IPS-15b (cell line): ENCODE data around the gene TTC34.
A peak's percentile ranks its signal among the peaks of the same experiment; 100 is the strongest.
"Not testable (repeated sequence)": the region's sequence is repeated elsewhere in the genome, so short reads cannot be mapped to it uniquely, and the experiment has no call there.

ENCODE experiments used
- H3K27me3 ChIP-seq: one replicate; pipeline ENCODE4 v1.6.1; 2013; ENCODE audit warnings: low read length; ENCODE audit not compliant: control insufficient read depth, insufficient read depth
- H3K36me3 ChIP-seq: one replicate; pipeline ENCODE4 v1.6.1; 2013; ENCODE audit warnings: low read length; ENCODE audit not compliant: control insufficient read depth, insufficient read depth
- H3K4me1 ChIP-seq: one replicate; pipeline ENCODE4 v1.6.1; 2013; ENCODE audit warnings: mild to moderate bottlenecking, low read length; ENCODE audit not compliant: control insufficient read depth, insufficient read depth
- H3K4me3 ChIP-seq: one replicate; pipeline ENCODE4 v1.5.1; 2013; ENCODE audit warnings: low read depth, low read length
- H3K9ac ChIP-seq: one replicate; pipeline ENCODE4 v1.6.1; 2013; ENCODE audit warnings: low read depth, mild to moderate bottlenecking, low read length
- H3K9me3 ChIP-seq: one replicate; pipeline ENCODE4 v1.6.1; 2013; ENCODE audit warnings: mild to moderate bottlenecking, low read length; ENCODE audit not compliant: control insufficient read depth, insufficient read depth

Gene TTC34

GRCh38 chr1:2687638-2688335 lies 113.7 kb downstream of the TTC34 start:
- H3K27me3 ChIP-seq, H3K4me1 ChIP-seq, H3K4me3 ChIP-seq, H3K9ac ChIP-seq, H3K36me3 ChIP-seq: not testable (repeated sequence)
- peaks cover 21% of the 10 kb centered on the region for H3K9me3 ChIP-seq

GRCh38 chr1:2687174-2687591 lies 114.3 kb downstream of the TTC34 start:
- H3K9ac ChIP-seq, H3K27me3 ChIP-seq, H3K36me3 ChIP-seq, H3K4me3 ChIP-seq, H3K4me1 ChIP-seq: not testable (repeated sequence)
- H3K9me3 ChIP-seq = peaks cover 21% of the 10 kb centered on the region

- not testable (repeated sequence) for H3K36me3 ChIP-seq, H3K4me1 ChIP-seq, H3K27me3 ChIP-seq, H3K9ac ChIP-seq, H3K4me3 ChIP-seq
- peaks cover 21% of the 10 kb centered on the region for H3K9me3 ChIP-seq
Measured at GRCh38 chr1:2686091-2686863, 115.2 kb downstream of the TTC34 start.

GRCh38 chr1:2685671-2686070 lies 115.8 kb downstream of the TTC34 start:
- not testable (repeated sequence) for H3K4me3 ChIP-seq, H3K36me3 ChIP-seq, H3K9ac ChIP-seq, H3K4me1 ChIP-seq, H3K27me3 ChIP-seq
- peaks cover 21% of the 10 kb centered on the region for H3K9me3 ChIP-seq

- not testable (repeated sequence) for H3K9ac ChIP-seq, H3K4me3 ChIP-seq, H3K27me3 ChIP-seq, H3K4me1 ChIP-seq, H3K36me3 ChIP-seq
- peaks cover 21% of the 10 kb centered on the region for H3K9me3 ChIP-seq
Measured at GRCh38 chr1:2684878-2685277, 116.6 kb downstream of the TTC34 start.

- Histone ChIP-seq H3K4me3 (peak overlapping the region; percentile 1), H3K9me3 (peaks cover 21% of the 10 kb centered on the region)
- not testable (repeated sequence) for H3K27me3 ChIP-seq, H3K4me1 ChIP-seq, H3K9ac ChIP-seq, H3K36me3 ChIP-seq
Measured at GRCh38 chr1:2684000-2684399, 117.5 kb downstream of the TTC34 start.

- H3K9ac ChIP-seq, H3K27me3 ChIP-seq, H3K4me3 ChIP-seq, H3K4me1 ChIP-seq, H3K36me3 ChIP-seq: not testable (repeated sequence)
- peaks cover 21% of the 10 kb centered on the region for H3K9me3 ChIP-seq
Measured at GRCh38 chr1:2683321-2683741, 118.2 kb downstream of the TTC34 start.

GRCh38 chr1:2682879-2683278 lies 118.6 kb downstream of the TTC34 start:
- not testable (repeated sequence) for H3K27me3 ChIP-seq, H3K9ac ChIP-seq, H3K4me3 ChIP-seq, H3K36me3 ChIP-seq, H3K4me1 ChIP-seq
- H3K9me3 ChIP-seq = peaks cover 17% of the 10 kb centered on the region

- not testable (repeated sequence) for H3K36me3 ChIP-seq, H3K27me3 ChIP-seq, H3K9me3 ChIP-seq, H3K4me1 ChIP-seq, H3K9ac ChIP-seq, H3K4me3 ChIP-seq
Measured at GRCh38 chr1:2676726-2677125, 124.8 kb downstream of the TTC34 start.

GRCh38 chr1:2671656-2672055 lies 129.8 kb downstream of the TTC34 start:
- H3K27me3 ChIP-seq, H3K9me3 ChIP-seq, H3K9ac ChIP-seq, H3K36me3 ChIP-seq, H3K4me3 ChIP-seq, H3K4me1 ChIP-seq: not testable (repeated sequence)

- peaks cover 14% of the 10 kb centered on the region for H3K9me3 ChIP-seq
- H3K27me3 ChIP-seq, H3K4me1 ChIP-seq, H3K9ac ChIP-seq, H3K36me3 ChIP-seq, H3K4me3 ChIP-seq: not testable (repeated sequence)
Measured at GRCh38 chr1:2659806-2660205, 141.7 kb downstream of the TTC34 start.

GRCh38 chr1:2657909-2658308 lies 143.6 kb downstream of the TTC34 start:
- peaks cover 32% of the 10 kb centered on the region for H3K9me3 ChIP-seq
- H3K27me3 ChIP-seq = not testable (repeated sequence)

More at GRCh38 chr1:2657909-2658308, 143.6 kb downstream of the TTC34 start:
- H3K9ac ChIP-seq, H3K36me3 ChIP-seq, H3K4me3 ChIP-seq, H3K4me1 ChIP-seq: not testable (repeated sequence)
